ENCODE data around the gene GJD2. TPM values are rescaled to one million over a fixed set of nuclear protein-coding genes. Genes with fewer than 3 reads are reported as not detected.

Gene GJD2
- total RNA-seq, 4 donors from 2014 or later = not detected

DNA sequence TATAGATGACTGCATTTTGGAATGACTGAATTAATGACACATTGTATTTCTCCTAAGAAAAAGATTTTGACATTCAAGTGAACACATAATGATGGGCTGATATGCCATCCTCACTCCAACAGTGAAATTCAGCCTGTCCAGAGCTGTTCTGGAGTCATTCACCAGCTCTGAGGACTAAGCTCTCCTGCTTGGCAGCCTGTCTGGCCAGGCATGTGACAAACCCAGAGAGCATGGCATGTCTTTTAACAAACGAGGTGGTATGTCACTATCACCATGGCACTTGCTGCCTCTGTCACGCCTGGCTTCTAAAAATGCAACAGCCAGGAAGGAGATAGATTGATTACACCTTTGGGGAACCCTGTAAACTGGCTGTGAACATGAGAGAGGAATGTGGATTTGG lies 39.1 kb upstream of the GJD2 start:
- Histone ChIP-seq H3K27ac (no peak overlapping the region), H3K9me3 (no peaks in the 10 kb centered on the region), H3K27me3 (peaks cover 0 to 32% of the 10 kb centered on the region in 2 donors), H3K36me3 (no peaks in the 10 kb centered on the region), H3K4me1 (peaks cover 0 to 14% (median 0%) of the 10 kb centered on the region in 4 donors), H3K4me3 (no peak overlapping the region)
- no peak for DNase-seq (ENCODE audit: low spot score in 2 of 2)
- 46 to 53% methylated on average over 2 of the region's 2 CpGs for WGBS, 2 donors
- no peak for TF ChIP-seq POLR2A (IDR thresholded peaks at IDR 0.05)
- TF ChIP-seq, protein P1, sequence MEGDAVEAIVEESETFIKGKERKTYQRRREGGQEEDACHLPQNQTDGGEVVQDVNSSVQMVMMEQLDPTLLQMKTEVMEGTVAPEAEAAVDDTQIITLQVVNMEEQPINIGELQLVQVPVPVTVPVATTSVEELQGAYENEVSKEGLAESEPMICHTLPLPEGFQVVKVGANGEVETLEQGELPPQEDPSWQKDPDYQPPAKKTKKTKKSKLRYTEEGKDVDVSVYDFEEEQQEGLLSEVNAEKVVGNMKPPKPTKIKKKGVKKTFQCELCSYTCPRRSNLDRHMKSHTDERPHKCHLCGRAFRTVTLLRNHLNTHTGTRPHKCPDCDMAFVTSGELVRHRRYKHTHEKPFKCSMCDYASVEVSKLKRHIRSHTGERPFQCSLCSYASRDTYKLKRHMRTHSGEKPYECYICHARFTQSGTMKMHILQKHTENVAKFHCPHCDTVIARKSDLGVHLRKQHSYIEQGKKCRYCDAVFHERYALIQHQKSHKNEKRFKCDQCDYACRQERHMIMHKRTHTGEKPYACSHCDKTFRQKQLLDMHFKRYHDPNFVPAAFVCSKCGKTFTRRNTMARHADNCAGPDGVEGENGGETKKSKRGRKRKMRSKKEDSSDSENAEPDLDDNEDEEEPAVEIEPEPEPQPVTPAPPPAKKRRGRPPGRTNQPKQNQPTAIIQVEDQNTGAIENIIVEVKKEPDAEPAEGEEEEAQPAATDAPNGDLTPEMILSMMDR (IDR thresholded peaks at IDR 0.05) = no peak
- TF ChIP-seq EP300 (IDR thresholded peaks at IDR 0.05) = no peak

DNA sequence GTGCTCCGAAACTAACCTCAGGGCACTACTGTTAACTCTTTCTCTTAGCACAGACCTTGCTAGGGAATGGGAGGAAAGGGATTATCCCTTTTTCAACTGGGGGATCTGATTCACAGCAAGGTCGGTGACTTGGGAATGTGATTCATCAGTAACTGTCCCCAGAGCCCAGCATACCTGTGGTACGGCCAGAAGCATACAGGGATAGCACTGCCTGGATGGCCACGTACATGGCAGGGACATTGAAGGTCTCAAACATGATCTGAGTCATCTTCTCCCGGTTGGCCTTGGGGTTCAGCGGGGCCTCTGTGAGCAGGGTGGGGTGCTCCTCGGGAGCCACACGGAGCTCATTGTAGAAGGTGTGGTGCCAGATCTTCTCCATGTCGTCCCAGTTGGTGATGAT lies 38.3 kb upstream of the GJD2 start:
- Histone ChIP-seq H3K27me3 (peaks cover 0 to 32% of the 10 kb centered on the region in 2 donors), H3K9me3 (no peaks in the 10 kb centered on the region), H3K4me1 (peaks cover 0 to 14% (median 0%) of the 10 kb centered on the region in 4 donors), H3K4me3 (no peak overlapping the region), H3K27ac (no peak overlapping the region), H3K36me3 (no peaks in the 10 kb centered on the region)
- WGBS, 2 donors = 90 to 92% methylated on average over 8 to 9 of the region's 9 CpGs
- DNase-seq (ENCODE audit: low spot score in 2 of 2) = no peak
- TF ChIP-seq EP300 (IDR thresholded peaks at IDR 0.05) = no peak
- TF ChIP-seq, protein P1 (IDR thresholded peaks at IDR 0.05) = no peak
- no peak for TF ChIP-seq POLR2A (IDR thresholded peaks at IDR 0.05)

DNA sequence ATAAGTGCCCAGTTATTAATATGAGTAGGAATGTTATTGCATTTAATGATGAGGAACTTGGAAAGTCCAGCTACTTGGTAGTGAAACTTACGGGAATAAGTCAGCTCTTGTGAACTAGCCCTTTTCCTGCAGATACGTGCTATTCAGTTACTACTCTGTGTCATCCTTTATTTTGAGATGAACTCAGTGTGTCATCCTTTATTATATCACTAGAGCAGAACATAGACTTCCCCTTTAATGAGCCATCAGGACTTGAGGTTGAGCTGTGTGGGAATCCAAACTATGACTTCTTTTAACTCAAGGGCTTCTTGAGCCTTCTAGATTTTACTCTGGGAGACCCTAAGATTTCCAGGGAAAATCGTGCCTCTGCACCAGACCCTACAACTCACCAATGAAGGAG lies 36.9 kb upstream of the GJD2 start:
- H3K4me3 ChIP-seq = no peak overlapping the region
- no peaks in the 10 kb centered on the region for H3K36me3 ChIP-seq
- 70 to 78% methylated on average over 3 of the region's 3 CpGs for WGBS, 2 donors
- peaks cover 0 to 28% of the 10 kb centered on the region in 2 donors for H3K27me3 ChIP-seq
- H3K27ac ChIP-seq = no peak overlapping the region
- no peak for DNase-seq (ENCODE audit: low spot score in 2 of 2)
- H3K4me1 ChIP-seq = peaks cover 0 to 14% (median 0%) of the 10 kb centered on the region in 4 donors
- TF ChIP-seq EP300 (IDR thresholded peaks at IDR 0.05) (no peak), POLR2A (IDR thresholded peaks at IDR 0.05) (no peak)
- TF ChIP-seq, protein P1 (IDR thresholded peaks at IDR 0.05) = no peak
- H3K9me3 ChIP-seq = no peaks in the 10 kb centered on the region

DNA sequence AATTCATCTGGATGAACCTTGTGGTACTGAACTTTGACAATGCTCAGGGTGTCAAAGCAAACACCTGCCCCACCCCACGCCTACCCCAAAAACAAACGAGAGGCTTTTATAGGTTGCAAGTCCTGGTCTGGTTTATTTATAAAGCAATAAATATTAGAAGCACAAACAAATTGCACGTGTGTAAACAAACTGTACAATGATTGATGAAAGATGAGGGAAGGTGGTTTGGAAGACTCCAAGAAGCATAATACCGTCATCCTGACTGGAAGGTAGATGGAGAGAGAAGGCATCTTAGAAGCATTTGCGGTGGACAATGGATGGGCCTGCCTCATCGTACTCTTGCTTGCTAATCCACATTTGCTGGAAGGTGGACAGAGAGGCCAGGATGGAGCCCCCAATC lies 35.3 kb upstream of the GJD2 start:
- H3K9me3 ChIP-seq = no peaks in the 10 kb centered on the region
- H3K27ac ChIP-seq = no peak overlapping the region
- no peaks in the 10 kb centered on the region for H3K36me3 ChIP-seq
- 83 to 86% methylated on average over 6 of the region's 6 CpGs for WGBS, 2 donors
- H3K27me3 ChIP-seq = peaks cover 0 to 18% of the 10 kb centered on the region in 2 donors
- no peak overlapping the region for H3K4me3 ChIP-seq
- TF ChIP-seq EP300 (IDR thresholded peaks at IDR 0.05) (no peak), POLR2A (IDR thresholded peaks at IDR 0.05) (no peak)
- TF ChIP-seq, protein P1 (IDR thresholded peaks at IDR 0.05) = no peak
- peaks cover 0 to 6% (median 0%) of the 10 kb centered on the region in 4 donors for H3K4me1 ChIP-seq
- no peak for DNase-seq (ENCODE audit: low spot score in 2 of 2)

DNA sequence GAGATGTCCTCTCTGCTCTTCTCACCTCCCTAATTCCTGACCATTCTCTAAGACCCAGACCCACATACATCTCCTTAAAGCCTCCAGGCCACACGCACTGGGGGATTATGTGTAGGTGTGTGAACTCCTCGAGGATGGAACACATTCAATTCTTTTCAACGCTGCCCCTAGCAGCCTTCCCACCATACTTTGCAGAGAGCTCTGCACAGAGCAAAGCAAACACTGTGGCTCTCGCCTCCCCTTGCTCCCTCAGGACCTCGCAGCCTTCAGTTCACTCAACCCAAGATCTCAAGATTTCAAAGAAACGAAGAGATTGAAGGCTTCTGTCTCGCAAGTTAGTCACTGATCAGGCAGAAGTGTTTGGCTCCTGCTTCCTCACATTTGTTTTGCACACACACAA lies 34.5 kb upstream of the GJD2 start:
- H3K36me3 ChIP-seq = no peaks in the 10 kb centered on the region
- no peaks in the 10 kb centered on the region for H3K9me3 ChIP-seq
- DNase-seq (ENCODE audit: low spot score in 2 of 2) = no peak
- no peak for TF ChIP-seq POLR2A (IDR thresholded peaks at IDR 0.05)
- no peak overlapping the region for H3K27ac ChIP-seq
- H3K4me1 ChIP-seq = no peaks in the 10 kb centered on the region
- peaks cover 0 to 10% of the 10 kb centered on the region in 2 donors for H3K27me3 ChIP-seq
- WGBS, 2 donors = 53 to 76% methylated on average over 7 of the region's 7 CpGs
- H3K4me3 ChIP-seq = no peak overlapping the region

DNA sequence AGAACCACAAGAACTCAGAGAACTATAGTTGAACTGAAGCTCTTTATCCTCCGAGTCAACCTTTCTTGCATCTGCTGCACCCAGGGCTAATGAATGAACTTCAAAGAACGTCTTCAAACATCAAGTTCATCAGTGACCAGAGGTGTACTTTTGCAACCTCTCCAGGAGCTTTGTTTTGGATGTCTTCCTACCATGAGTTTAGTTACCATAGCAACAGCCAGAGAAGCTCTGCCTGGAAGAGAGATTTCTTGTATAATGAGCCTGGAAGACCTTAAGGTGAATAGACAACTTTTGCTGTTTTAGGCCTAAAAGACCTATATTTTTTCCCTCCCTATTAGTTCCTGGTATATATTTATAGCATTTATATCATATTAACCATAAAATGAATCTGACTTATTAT lies 31.4 kb upstream of the GJD2 start:
- Histone ChIP-seq H3K27me3 (no peaks in the 10 kb centered on the region), H3K36me3 (no peaks in the 10 kb centered on the region), H3K9me3 (no peaks in the 10 kb centered on the region), H3K27ac (no peak overlapping the region), H3K4me3 (no peak overlapping the region), H3K4me1 (no peaks in the 10 kb centered on the region)
- TF ChIP-seq EP300 (IDR thresholded peaks at IDR 0.05) = no peak
- TF ChIP-seq POLR2A (IDR thresholded peaks at IDR 0.05) = no peak
- TF ChIP-seq, protein P1 (IDR thresholded peaks at IDR 0.05) = no peak
- WGBS, 2 donors = 75 to 79% methylated on average over 2 of the region's 2 CpGs
- no peak for DNase-seq (ENCODE audit: low spot score in 2 of 2)
